ENCODE results near the gene KASH5.

- TF ChIP-seq POLR2AphosphoS5 (IDR thresholded peaks at IDR 0.05; ENCODE audit: borderline replicate concordance, low read depth, low read length) (no peak), EZH2 (IDR thresholded peaks at IDR 0.05) (no peak), FOXP2 (optimal IDR thresholded peaks at IDR 0.05; ENCODE audit: control extremely low read depth, extremely low read length, insufficient read depth) (no peak)
Observed at GRCh38 chr19:49421878-49422202, 33.8 kb downstream of the KASH5 start.

Measured in SK-N-MC (cell line).